Fibroblast of lung (primary cell): ENCODE measurements around the gene CPT1C. TPM values are rescaled to one million over a fixed set of nuclear protein-coding genes. Genes with fewer than 3 reads are reported as not detected.

ENCODE experiments used
- DNase-seq, 2 donors: peaks; one replicate each; pipeline versions ENCODE4 v3.0.0 to v3.0.0-alpha.2; 2010; ENCODE audit warnings: low read depth in 2 of 2
- H2AFZ ChIP-seq: 2 replicates; pipeline ENCODE4 v1.5.1; 2012; ENCODE audit warnings: low read length, control low read depth, inconsistent platforms
- H3K27ac ChIP-seq: 2 replicates; pipeline ENCODE4 v1.5.1; 2011; ENCODE audit warnings: low read length, control low read depth; ENCODE audit not compliant: insufficient read depth
- H3K27me3 ChIP-seq: 2 replicates; pipeline ENCODE4 v1.5.1; 2011; ENCODE audit warnings: mild to moderate bottlenecking, low read length; ENCODE audit not compliant: control insufficient read depth, insufficient read depth
- H3K36me3 ChIP-seq: 2 replicates; pipeline ENCODE4 v1.5.1; 2011; ENCODE audit warnings: low read length; ENCODE audit not compliant: control insufficient read depth, insufficient read depth
- H3K4me1 ChIP-seq: 2 replicates; pipeline ENCODE4 v1.5.1; 2011; ENCODE audit warnings: low read length; ENCODE audit not compliant: control insufficient read depth, insufficient read depth; ENCODE audit errors: extremely low read depth
- H3K4me2 ChIP-seq: 2 replicates; pipeline ENCODE4 v1.5.1; 2011; ENCODE audit warnings: low read length, control low read depth; ENCODE audit not compliant: insufficient read depth; ENCODE audit errors: extremely low read depth
- H3K4me3 ChIP-seq, 4 experiments: fragments of 200-600 bp in 1 of 4; sonication (generic) in 1 of 4; replicated peaks in 1 of 4; 2 replicates each; pipeline ENCODE4 v1.5.1; 2011 to 2016; ENCODE audit warnings: low read length in 4 of 4, low read depth in 3 of 4, mild to moderate bottlenecking in 3 of 4, control low read depth in 2 of 4, inconsistent platforms in 1 of 4, mixed read lengths in 1 of 4; ENCODE audit not compliant: insufficient read depth in 1 of 4; ENCODE audit errors: control extremely low read depth in 1 of 4
- H3K79me2 ChIP-seq: 2 replicates; pipeline ENCODE4 v1.5.1; 2012; ENCODE audit warnings: mild to moderate bottlenecking, low read length, inconsistent platforms; ENCODE audit not compliant: control insufficient read depth, insufficient read depth
- H3K9ac ChIP-seq: 2 replicates; pipeline ENCODE4 v1.5.1; 2011; ENCODE audit warnings: mild to moderate bottlenecking, low read length, control low read depth; ENCODE audit not compliant: insufficient read depth
- H3K9me3 ChIP-seq: 2 replicates; pipeline ENCODE4 v1.5.1; 2012; ENCODE audit warnings: low read depth, low read length; ENCODE audit not compliant: control insufficient read depth, insufficient read depth
- H4K20me1 ChIP-seq: 2 replicates; pipeline ENCODE4 v1.5.1; 2011; ENCODE audit warnings: low read length; ENCODE audit not compliant: control insufficient read depth, insufficient read depth; ENCODE audit errors: extremely low read depth
- EZH2 ChIP-seq: IDR thresholded peaks from 2 replicates; pipeline ENCODE4 v1.5.1; 2012; ENCODE audit warnings: low read length, control low read depth, mild to moderate bottlenecking; ENCODE audit errors: missing control alignments
- polyA plus RNA-seq, 2 donors: library from polyadenylated mRNA; depleted of rRNA in 1 of 2; stranded (reverse) in 1 of 2; unstranded in 1 of 2; fragments of >200 nt; gene quantifications; 2 replicates each; pipeline ENCODE4 v1.2.1, GENCODE V29; 2011 to 2012; ENCODE audit warnings: missing spikeins in 1 of 2
- total RNA-seq: library from RNA; depleted of rRNA; stranded (reverse); fragments of >200 nt; gene quantifications from 2 replicates; pipeline ENCODE4 v1.2.1, GENCODE V29; 2014
- TF ChIP-seq, protein P1 (sequence below), 2 donors: IDR thresholded peaks in 1 of 2; conservative IDR thresholded peaks in 1 of 2; 1 replicate in 1 of 2; 2 replicates in 1 of 2; pipeline ENCODE4 v1.5.1; 2011 to 2012; ENCODE audit warnings: low read length in 2 of 2, control low read depth in 1 of 2, inconsistent platforms in 1 of 2, low read depth in 1 of 2, mild to moderate bottlenecking in 1 of 2

CPT1C gene
- total and polyA plus RNA-seq, 2 donors (not counting 1 experiment from before 2014, with no cell fraction given), result 20.0 to 31.2 TPM

- H3K79me2 ChIP-seq, result peaks cover 53% of the 10 kb centered on the region
- peaks cover 10% of the 10 kb centered on the region for H3K36me3 ChIP-seq
- H3K4me3 ChIP-seq, result peak overlapping the region; percentile 80 to 99 (median 95)
- H3K27me3 ChIP-seq, result no peaks in the 10 kb centered on the region
- H3K4me2 ChIP-seq, result peak overlapping the region; percentile 94
- no peak overlapping the region for H2AFZ ChIP-seq
- no peak for DNase-seq
- H4K20me1 ChIP-seq, result no peaks in the 10 kb centered on the region
- peak overlapping the region; percentile 2 for H3K27ac ChIP-seq
- no peak overlapping the region for H3K9ac ChIP-seq
- no peaks in the 10 kb centered on the region for H3K9me3 ChIP-seq
- TF ChIP-seq, protein P1, sequence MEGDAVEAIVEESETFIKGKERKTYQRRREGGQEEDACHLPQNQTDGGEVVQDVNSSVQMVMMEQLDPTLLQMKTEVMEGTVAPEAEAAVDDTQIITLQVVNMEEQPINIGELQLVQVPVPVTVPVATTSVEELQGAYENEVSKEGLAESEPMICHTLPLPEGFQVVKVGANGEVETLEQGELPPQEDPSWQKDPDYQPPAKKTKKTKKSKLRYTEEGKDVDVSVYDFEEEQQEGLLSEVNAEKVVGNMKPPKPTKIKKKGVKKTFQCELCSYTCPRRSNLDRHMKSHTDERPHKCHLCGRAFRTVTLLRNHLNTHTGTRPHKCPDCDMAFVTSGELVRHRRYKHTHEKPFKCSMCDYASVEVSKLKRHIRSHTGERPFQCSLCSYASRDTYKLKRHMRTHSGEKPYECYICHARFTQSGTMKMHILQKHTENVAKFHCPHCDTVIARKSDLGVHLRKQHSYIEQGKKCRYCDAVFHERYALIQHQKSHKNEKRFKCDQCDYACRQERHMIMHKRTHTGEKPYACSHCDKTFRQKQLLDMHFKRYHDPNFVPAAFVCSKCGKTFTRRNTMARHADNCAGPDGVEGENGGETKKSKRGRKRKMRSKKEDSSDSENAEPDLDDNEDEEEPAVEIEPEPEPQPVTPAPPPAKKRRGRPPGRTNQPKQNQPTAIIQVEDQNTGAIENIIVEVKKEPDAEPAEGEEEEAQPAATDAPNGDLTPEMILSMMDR (conservative IDR thresholded peaks at IDR 0.05 in 1 of 2, IDR thresholded peaks at IDR 0.05 in 1 of 2; ENCODE audit: low read depth in 1 of 2, low read length in 2 of 2), result no peak
- TF ChIP-seq EZH2, result no peak
- peaks cover 4% of the 10 kb centered on the region for H3K4me1 ChIP-seq
Measured at GRCh38 chr19:49643466-49643865, 47.5 kb upstream of the CPT1C start.

DNA sequence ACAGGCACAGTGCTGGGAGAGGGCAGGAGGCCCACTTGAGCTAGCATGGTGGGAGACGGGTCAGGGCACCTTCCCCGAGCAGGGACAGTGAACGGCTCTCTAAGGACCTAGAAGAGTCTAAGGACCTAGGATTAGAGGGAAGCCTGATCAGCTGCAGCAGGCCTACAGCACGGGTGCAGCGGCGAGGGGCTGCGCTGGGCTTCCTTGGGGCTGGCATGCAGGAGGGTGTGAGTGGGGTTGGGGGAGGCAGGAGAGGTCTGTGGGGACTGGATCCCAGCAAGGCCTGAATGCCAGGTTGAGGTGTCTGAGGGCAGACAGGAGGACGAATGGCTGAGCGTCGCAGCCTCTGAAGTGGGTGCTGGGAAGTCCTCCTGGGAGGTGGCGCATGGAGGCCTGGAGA, 45.3 kb upstream of the CPT1C start:
- peaks cover 4% of the 10 kb centered on the region for H3K4me1 ChIP-seq
- H3K9ac ChIP-seq, result no peak overlapping the region
- no peaks in the 10 kb centered on the region for H3K27me3 ChIP-seq
- H3K9me3 ChIP-seq, result no peaks in the 10 kb centered on the region
- H3K4me2 ChIP-seq, result no peak overlapping the region
- H3K27ac ChIP-seq, result no peak overlapping the region
- no peaks in the 10 kb centered on the region for H4K20me1 ChIP-seq
- no peak overlapping the region for H3K4me3 ChIP-seq
- DNase-seq, result no peak
- H3K36me3 ChIP-seq, result peaks cover 20% of the 10 kb centered on the region
- peaks cover 58% of the 10 kb centered on the region for H3K79me2 ChIP-seq
- no peak for TF ChIP-seq EZH2
- TF ChIP-seq, protein P1 (conservative IDR thresholded peaks at IDR 0.05 in 1 of 2, IDR thresholded peaks at IDR 0.05 in 1 of 2; ENCODE audit: low read depth in 1 of 2, low read length in 2 of 2), result no peak
- no peak overlapping the region for H2AFZ ChIP-seq

GRCh38 chr19:49645995-49646394, 44.9 kb upstream of the CPT1C start:
- no peak for DNase-seq
- Histone ChIP-seq H3K9ac (no peak overlapping the region), H3K27ac (no peak overlapping the region), H3K79me2 (peaks cover 58% of the 10 kb centered on the region), H3K4me3 (no peak overlapping the region), H3K27me3 (no peaks in the 10 kb centered on the region), H3K4me2 (no peak overlapping the region), H3K9me3 (no peaks in the 10 kb centered on the region), H3K4me1 (peaks cover 4% of the 10 kb centered on the region), H4K20me1 (no peaks in the 10 kb centered on the region), H3K36me3 (peaks cover 21% of the 10 kb centered on the region), H2AFZ (no peak overlapping the region)
- TF ChIP-seq, protein P1 (conservative IDR thresholded peaks at IDR 0.05 in 1 of 2, IDR thresholded peaks at IDR 0.05 in 1 of 2; ENCODE audit: low read depth in 1 of 2, low read length in 2 of 2), result no peak
- no peak for TF ChIP-seq EZH2
